Measurements from ENCODE around the gene DNAH14.

GRCh38 chr1:225413708-225414375, 484.4 kb downstream of the DNAH14 start:
- TF ChIP-seq CTCF (IDR thresholded peaks at IDR 0.05) (no peak), POLR2A (IDR thresholded peaks at IDR 0.05) (no peak)

Data from adrenal gland (tissue), 5 donors.